WTC11 (cell line): Measurements from ENCODE around the gene CCN6.

Source experiments
- MXD4 ChIP-seq: fragments of 250-450 bp; sonication (Bioruptor Pico); IDR thresholded peaks from 2 replicates; pipeline ENCODE4 v1.8.0; 2021; ENCODE audit warnings: mild to moderate bottlenecking, moderate library complexity, borderline replicate concordance
- SMAD4 ChIP-seq: sonication (generic); formaldehyde crosslinking; IDR thresholded peaks from 2 replicates; pipeline ENCODE4 v1.8.0; 2022; ENCODE audit warnings: mild to moderate bottlenecking, missing genetic modification reagents
- TF ChIP-seq, protein P1 (sequence below): fragments of 200-600 bp; IDR thresholded peaks from 2 replicates; pipeline ENCODE4 v1.8.0; 2022; ENCODE audit warnings: antibody characterized with exemption
- TF ChIP-seq, protein P2 (sequence below): sonication (generic); formaldehyde crosslinking; IDR thresholded peaks from 2 replicates; pipeline ENCODE4 v1.8.0; 2022; ENCODE audit warnings: mild to moderate bottlenecking, missing genetic modification reagents

DNA sequence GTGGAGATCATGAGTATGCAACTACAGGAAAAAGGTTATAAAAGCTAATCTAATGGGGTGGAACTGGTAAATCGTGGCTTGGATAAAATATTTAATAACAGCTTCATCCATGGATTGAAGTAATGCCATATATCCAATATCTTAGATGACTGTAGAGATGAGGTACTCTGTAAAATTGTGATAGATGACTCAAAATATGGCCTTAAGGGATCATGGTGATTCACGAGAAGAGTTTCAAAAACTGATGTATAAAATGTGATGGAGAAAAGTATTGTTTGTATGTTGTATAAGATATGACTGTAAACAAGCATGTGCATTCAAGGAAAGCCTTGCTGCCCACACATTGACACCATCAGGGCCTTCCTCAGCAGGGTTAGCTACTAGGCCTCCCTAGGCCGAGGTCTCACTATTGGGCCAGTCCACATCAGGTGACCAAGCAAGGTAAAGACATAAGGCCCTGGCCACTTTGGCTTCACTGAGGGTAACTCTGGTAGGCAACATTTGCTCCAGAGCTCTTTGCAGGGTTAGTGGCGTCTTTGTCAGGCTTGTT lies 17.7 kb upstream of the CCN6 start:
- TF ChIP-seq, protein P1, sequence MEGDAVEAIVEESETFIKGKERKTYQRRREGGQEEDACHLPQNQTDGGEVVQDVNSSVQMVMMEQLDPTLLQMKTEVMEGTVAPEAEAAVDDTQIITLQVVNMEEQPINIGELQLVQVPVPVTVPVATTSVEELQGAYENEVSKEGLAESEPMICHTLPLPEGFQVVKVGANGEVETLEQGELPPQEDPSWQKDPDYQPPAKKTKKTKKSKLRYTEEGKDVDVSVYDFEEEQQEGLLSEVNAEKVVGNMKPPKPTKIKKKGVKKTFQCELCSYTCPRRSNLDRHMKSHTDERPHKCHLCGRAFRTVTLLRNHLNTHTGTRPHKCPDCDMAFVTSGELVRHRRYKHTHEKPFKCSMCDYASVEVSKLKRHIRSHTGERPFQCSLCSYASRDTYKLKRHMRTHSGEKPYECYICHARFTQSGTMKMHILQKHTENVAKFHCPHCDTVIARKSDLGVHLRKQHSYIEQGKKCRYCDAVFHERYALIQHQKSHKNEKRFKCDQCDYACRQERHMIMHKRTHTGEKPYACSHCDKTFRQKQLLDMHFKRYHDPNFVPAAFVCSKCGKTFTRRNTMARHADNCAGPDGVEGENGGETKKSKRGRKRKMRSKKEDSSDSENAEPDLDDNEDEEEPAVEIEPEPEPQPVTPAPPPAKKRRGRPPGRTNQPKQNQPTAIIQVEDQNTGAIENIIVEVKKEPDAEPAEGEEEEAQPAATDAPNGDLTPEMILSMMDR = no peak
- TF ChIP-seq, protein P2, sequence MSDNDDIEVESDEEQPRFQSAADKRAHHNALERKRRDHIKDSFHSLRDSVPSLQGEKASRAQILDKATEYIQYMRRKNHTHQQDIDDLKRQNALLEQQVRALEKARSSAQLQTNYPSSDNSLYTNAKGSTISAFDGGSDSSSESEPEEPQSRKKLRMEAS (CRISPR knock-in tag) = no peak
- TF ChIP-seq SMAD4 (CRISPR knock-in tag) (no peak), MXD4 (CRISPR knock-in tag) (no peak)
